ENCODE results near the gene WNT8A. TPM values are rescaled to one million over a fixed set of nuclear protein-coding genes. Genes with fewer than 3 reads are reported as not detected.
"Not testable (repeated sequence)": the region's sequence is repeated elsewhere in the genome, so short reads cannot be mapped to it uniquely, and the experiment has no call there.

WNT8A gene
- total RNA-seq, 1 donor from 2014 or later, result not detected

- H3K9me3 ChIP-seq, result no peaks in the 10 kb centered on the region
- no peak for DNase-seq
- no peaks in the 10 kb centered on the region for H3K4me1 ChIP-seq
- no peak for ATAC-seq
- no peaks in the 10 kb centered on the region for H3K36me3 ChIP-seq
- no peak for TF ChIP-seq CTCF (IDR thresholded peaks at IDR 0.05)
- intact Hi-C loops (cut with DNase I), result no loop called here
- H3K27me3 ChIP-seq, result no peaks in the 10 kb centered on the region
- H3K4me3 ChIP-seq, result no peak overlapping the region
- H3K27ac ChIP-seq, result no peak overlapping the region
Observed at GRCh38 chr5:138051441-138052296, 32.2 kb upstream of the WNT8A start.

GRCh38 chr5:138052718-138053117, 31.1 kb upstream of the WNT8A start:
- H3K4me3 ChIP-seq; H3K27me3 ChIP-seq; H3K36me3 ChIP-seq; intact Hi-C loops (cut with DNase I); DNase-seq; H3K4me1 ChIP-seq; ATAC-seq; H3K9me3 ChIP-seq; H3K27ac ChIP-seq: not testable (repeated sequence)

GRCh38 chr5:138053554-138053953, 30.3 kb upstream of the WNT8A start:
- H3K4me1 ChIP-seq, result no peaks in the 10 kb centered on the region
- no peaks in the 10 kb centered on the region for H3K9me3 ChIP-seq
- DNase-seq (no peak), ATAC-seq (no peak)
- H3K27ac ChIP-seq, result no peak overlapping the region
- no peak overlapping the region for H3K4me3 ChIP-seq
- H3K27me3 ChIP-seq, result no peaks in the 10 kb centered on the region
- no peaks in the 10 kb centered on the region for H3K36me3 ChIP-seq
- intact Hi-C loops (cut with DNase I), result no loop called here
- TF ChIP-seq CTCF (IDR thresholded peaks at IDR 0.05), result no peak

GRCh38 chr5:138054206-138054605, 29.6 kb upstream of the WNT8A start:
- no peaks in the 10 kb centered on the region for H3K36me3 ChIP-seq
- no peaks in the 10 kb centered on the region for H3K9me3 ChIP-seq
- no peak overlapping the region for H3K4me3 ChIP-seq
- H3K4me1 ChIP-seq, result no peaks in the 10 kb centered on the region
- no peak for DNase-seq
- H3K27ac ChIP-seq, result no peak overlapping the region
- intact Hi-C loops (cut with DNase I), result no loop called here
- no peak for TF ChIP-seq CTCF (IDR thresholded peaks at IDR 0.05)
- no peaks in the 10 kb centered on the region for H3K27me3 ChIP-seq
- ATAC-seq, result no peak

- DNase-seq (no peak), ATAC-seq (no peak)
- Histone ChIP-seq H3K27me3 (no peaks in the 10 kb centered on the region), H3K4me1 (no peaks in the 10 kb centered on the region), H3K9me3 (no peaks in the 10 kb centered on the region), H3K27ac (no peak overlapping the region), H3K4me3 (no peak overlapping the region), H3K36me3 (no peaks in the 10 kb centered on the region)
- intact Hi-C loops (cut with DNase I), result no loop called here
- no peak for TF ChIP-seq CTCF (IDR thresholded peaks at IDR 0.05)
Observed at GRCh38 chr5:138054847-138055558, 28.8 kb upstream of the WNT8A start.

- H3K9me3 ChIP-seq, result no peaks in the 10 kb centered on the region
- no peak overlapping the region for H3K4me3 ChIP-seq
- no peak for TF ChIP-seq CTCF (IDR thresholded peaks at IDR 0.05)
- H3K27ac ChIP-seq, result no peak overlapping the region
- no peaks in the 10 kb centered on the region for H3K4me1 ChIP-seq
- H3K36me3 ChIP-seq, result no peaks in the 10 kb centered on the region
- DNase-seq, result no peak
- no peak for ATAC-seq
- no peaks in the 10 kb centered on the region for H3K27me3 ChIP-seq
- intact Hi-C loops (cut with DNase I), result no loop called here
Observed at GRCh38 chr5:138064526-138064925, 19.3 kb upstream of the WNT8A start.
